Epithelial cell of proximal tubule (primary cell): Measurements from ENCODE around the gene TMPRSS2. TPM values are rescaled to one million over a fixed set of nuclear protein-coding genes. Genes with fewer than 3 reads are reported as not detected.

ENCODE experiments used
- DNase-seq: peaks from one replicate; pipeline ENCODE4 v3.0.0-alpha.2; 2011; ENCODE audit warnings: low read depth
- H3K4me3 ChIP-seq: 2 replicates; pipeline ENCODE4 v1.5.1; 2011; ENCODE audit warnings: low read depth, mild to moderate bottlenecking, low read length
- total RNA-seq: library from RNA; depleted of rRNA; stranded (reverse); fragments of >200 nt; gene quantifications from 2 replicates; pipeline ENCODE4 v1.2.3, GENCODE V29; 2015
- TF ChIP-seq, protein P1 (sequence below): conservative IDR thresholded peaks from 2 replicates; pipeline ENCODE4 v1.5.1; 2012; ENCODE audit warnings: low read depth, mild to moderate bottlenecking, low read length

Gene TMPRSS2
- total RNA-seq, 1 donor from 2014 or later = 9.1 TPM

DNA sequence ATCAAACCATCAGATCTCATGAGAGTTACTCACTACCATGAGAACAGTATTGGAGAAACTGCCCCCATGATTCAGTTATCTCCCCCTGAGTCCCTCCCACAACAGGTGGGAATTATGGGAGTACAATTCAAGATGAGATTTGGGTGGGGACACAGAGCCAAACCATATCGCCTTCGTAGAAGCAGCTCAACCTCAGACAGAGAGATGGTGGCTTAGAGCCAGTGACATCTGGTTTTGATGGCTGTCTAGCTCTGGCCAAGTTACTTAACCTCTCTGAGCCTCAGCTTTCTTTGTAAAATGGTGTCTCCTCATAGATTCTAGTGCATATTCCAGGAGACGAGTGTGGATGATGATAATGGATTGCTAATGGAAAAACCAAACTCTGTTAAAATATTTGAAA lies 54.8 kb downstream of the TMPRSS2 start:
- TF ChIP-seq, protein P1, sequence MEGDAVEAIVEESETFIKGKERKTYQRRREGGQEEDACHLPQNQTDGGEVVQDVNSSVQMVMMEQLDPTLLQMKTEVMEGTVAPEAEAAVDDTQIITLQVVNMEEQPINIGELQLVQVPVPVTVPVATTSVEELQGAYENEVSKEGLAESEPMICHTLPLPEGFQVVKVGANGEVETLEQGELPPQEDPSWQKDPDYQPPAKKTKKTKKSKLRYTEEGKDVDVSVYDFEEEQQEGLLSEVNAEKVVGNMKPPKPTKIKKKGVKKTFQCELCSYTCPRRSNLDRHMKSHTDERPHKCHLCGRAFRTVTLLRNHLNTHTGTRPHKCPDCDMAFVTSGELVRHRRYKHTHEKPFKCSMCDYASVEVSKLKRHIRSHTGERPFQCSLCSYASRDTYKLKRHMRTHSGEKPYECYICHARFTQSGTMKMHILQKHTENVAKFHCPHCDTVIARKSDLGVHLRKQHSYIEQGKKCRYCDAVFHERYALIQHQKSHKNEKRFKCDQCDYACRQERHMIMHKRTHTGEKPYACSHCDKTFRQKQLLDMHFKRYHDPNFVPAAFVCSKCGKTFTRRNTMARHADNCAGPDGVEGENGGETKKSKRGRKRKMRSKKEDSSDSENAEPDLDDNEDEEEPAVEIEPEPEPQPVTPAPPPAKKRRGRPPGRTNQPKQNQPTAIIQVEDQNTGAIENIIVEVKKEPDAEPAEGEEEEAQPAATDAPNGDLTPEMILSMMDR = no peak
- H3K4me3 ChIP-seq = no peak overlapping the region
- DNase-seq = no peak

DNA sequence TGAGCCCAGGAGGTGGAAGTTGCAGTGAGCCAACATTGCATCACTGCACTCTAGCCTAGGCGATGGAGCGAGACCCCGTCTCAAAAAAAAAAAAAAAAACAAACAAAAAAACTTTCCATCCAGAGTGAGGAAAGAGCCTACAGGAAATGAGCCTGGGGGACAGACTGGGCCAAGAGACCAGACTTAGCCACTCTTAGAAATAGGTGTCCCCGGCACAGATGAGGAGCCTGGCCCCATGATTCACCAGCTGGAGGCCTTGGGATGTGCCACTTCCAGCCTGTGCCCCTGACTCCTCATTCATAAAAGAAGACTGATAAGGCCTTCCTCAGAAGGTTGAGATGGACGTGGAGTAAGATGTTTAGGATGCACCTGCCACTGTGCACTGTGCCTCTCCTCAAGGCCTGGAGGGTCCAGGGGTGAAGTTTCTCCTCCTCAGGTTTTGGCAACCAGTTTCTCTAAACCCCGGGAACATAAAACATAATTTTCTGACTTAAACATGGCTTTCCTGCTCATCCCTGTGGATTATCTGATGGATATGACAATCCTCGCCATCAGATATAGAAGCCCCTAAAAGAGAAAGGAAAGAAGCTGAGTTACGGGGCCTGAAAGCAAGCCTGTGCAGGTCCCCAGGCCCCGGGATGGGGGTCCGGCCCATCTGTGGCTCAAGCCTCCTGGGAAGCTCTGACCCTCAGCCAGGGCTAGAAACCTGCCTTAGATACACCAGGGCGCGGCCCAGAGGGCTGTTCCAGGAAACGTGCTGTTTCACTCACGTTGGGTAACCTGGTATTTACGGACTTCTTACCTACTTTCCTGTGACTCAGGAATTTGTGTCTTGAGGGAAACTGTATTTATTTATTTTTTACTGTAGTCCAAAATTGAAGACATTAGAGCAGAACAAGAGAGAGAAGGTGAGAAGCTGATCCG lies 55.9 kb downstream of the TMPRSS2 start:
- TF ChIP-seq, protein P1 = no peak
- DNase-seq = no peak
- no peak overlapping the region for H3K4me3 ChIP-seq

DNA sequence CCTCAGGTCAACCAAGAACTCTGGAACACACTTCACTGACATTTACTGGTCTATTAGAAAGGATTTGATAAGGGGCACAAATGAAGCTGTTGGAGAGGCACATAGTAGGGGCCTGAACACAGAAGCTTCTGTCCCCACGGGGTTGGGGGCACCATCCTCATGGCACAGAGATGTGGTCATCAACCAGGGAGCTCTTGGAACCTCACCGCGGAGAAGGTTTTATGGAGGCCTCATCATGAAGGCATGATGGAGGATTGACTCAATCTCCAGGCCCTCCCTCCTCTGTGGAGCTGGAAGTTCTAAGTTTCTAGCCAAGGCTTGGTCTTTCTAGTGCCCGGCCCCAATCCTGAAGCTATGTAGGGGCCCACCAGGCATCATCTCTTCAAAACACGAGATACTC lies 58.3 kb downstream of the TMPRSS2 start:
- H3K4me3 ChIP-seq = no peak overlapping the region
- TF ChIP-seq, protein P1 = no peak
- DNase-seq = no peak

DNA sequence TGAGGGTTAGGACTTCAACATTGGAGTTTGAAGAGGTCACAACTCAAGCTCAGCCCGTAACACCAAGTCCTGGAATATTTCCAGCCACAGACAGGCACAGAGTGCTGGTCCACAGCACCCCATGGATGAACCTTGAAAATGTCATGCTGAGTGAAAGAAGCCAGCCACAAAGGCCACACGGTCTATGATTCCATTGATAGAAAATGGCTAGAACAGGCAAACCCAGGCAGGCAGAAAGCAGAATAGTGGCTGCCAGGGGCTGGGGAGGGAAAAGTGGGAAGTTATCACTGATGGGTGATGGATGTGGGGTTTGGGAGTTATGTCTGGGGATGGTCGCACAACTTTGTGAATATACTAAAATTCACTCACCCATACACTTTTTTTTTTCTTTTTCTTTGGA lies 60.6 kb downstream of the TMPRSS2 start:
- TF ChIP-seq, protein P1 = no peak
- DNase-seq = no peak
- H3K4me3 ChIP-seq = no peak overlapping the region

DNA sequence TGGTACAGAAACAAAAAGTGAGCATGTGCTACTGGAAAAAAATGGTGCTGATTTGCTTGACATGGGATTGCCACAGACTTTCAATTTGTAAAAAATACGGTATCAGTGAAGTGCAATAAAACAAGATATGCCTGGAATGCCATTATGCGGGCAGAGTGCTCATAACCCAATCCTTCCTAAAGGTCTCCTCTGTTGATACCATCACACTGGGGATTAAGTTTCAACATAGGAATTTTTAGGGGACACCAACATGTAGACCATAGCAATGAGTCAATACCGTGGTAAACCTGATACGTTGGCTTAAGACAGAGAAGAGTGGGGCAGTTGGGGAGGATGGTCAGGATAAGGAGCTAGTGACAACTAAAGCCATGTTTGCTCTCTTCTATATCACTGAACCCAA lies 61.4 kb downstream of the TMPRSS2 start:
- TF ChIP-seq, protein P1 = no peak
- DNase-seq = no peak
- no peak overlapping the region for H3K4me3 ChIP-seq

DNA sequence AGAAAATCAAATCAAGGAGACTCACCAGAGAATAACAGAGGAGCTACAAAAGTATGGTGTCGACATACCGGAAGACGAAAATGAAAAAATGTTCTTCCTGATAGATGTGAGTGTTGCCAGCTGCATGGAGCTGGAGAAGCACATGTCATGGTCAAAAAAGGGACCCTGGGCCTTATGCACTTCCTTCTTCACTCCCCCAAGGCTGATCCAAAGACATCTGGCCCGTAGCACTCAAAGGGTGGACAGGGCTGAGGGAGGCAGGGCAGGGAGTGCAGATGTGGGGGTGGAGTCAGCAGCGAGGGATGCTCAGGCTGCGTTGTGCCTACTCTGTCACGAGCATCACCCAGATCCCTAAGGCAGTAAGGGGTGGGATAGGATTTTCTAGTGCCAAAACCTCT lies 62.5 kb downstream of the TMPRSS2 start:
- DNase-seq = no peak
- TF ChIP-seq, protein P1 = no peak
- H3K4me3 ChIP-seq = no peak overlapping the region
